HG03354 (cell line): ENCODE data around the gene SLC25A45.
"Not testable (repeated sequence)": the region's sequence is repeated elsewhere in the genome, so short reads cannot be mapped to it uniquely, and the experiment has no call there.

Experiments used
- ATAC-seq: cut with Tn5 transposase; IDR thresholded peaks from one replicate; pipeline ENCODE4 v1.9.1; 2021; ENCODE audit warnings: mild to moderate bottlenecking; ENCODE audit not compliant: unreplicated experiment, poor library complexity, severe bottlenecking

The SLC25A45 gene

GRCh38 chr11:65421794-65422632 lies 39.6 kb upstream of the SLC25A45 start:
- ATAC-seq = peak; percentile 23

DNA sequence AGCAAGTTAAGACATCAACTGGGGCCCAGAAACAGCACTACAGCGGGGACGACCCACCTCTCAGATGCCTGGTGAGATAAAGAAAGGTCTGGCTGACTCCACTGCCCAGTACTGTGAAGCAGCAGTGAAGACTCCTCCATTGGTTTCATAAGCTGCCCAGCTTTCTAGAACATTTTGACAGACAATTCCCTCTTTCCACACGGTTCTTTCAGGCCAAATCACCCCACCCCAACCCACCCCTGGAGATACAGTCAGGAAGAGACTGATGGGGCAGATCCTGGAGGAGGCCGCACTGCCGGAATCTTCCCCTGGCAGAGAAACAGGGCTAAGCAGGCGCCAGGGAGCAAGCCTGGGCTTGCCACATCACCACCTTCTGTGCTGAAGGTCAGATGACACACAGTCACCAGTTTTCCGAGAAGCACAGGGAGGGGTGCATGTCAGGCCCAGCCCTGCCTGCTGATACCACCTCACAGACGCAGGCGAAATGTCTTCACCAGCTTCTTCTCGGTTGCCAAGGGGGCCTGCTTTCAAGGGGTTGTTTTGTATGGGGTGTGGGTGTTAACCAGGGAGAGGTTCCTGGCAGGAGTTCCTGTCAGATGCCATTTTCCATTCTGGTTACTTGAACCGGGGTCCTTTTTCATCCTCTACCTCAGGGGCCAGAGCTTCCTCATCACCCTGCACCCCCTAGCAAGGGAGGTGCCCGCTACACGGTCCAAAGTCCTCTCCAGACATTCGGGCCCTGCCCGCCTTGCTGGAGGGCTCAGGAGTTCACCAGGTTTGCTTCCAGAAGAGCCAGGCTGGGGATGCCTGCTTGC lies 38.7 kb upstream of the SLC25A45 start:
- no peak for ATAC-seq

- ATAC-seq = no peak
Observed at GRCh38 chr11:65420506-65420905, 38.1 kb upstream of the SLC25A45 start.

DNA sequence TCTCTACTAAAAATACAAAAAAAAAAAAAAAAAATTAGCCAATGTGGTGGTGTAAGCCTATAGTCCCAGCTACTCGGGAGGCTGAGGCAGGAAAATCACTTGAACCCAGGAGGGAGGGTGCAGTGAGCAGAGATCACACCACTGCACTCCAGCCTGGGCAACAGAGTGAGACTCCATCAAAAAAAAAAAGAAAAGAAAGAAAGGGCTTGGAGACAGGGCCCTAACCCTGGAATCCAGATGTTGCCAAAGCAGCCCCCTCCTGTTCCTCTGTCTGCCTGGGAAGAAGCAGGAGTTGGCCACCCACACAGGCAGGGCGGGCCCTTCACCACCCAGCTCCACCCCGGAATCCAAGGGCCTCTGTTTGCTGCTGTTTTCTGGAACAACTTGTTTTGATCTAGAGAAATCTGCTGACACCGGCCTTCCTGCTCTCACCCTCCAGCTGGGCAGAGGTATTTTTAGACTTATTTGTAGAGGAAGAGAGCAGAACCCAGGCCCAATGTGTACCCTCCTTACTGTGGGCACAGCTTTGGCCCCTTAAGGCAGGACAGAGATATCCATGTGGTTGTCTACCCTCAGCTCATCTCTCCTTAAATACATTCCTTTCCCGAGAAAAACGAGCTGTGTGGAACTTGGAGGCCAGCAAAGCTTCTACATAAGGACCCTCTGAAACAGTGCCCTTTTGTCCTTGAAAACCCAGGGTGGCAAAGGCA lies 37.5 kb upstream of the SLC25A45 start:
- no peak for ATAC-seq

- ATAC-seq = no peak
Observed at GRCh38 chr11:65419460-65419771, 37.0 kb upstream of the SLC25A45 start.

GRCh38 chr11:65418681-65419459 lies 36.4 kb upstream of the SLC25A45 start:
- peak; percentile 44 for ATAC-seq

DNA sequence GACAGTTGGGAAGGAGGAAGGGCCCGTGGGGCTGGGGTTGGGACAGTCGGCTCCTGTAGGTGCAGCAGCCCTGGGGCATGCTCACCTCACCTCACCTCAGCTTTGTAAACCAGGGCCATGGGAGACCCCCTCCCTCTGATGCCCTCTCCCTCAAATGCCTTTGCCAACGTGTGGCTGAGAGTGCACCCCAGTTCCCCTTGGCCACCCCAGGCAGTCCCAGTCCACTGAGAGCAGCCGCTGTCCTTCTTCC lies 35.9 kb upstream of the SLC25A45 start:
- no peak for ATAC-seq

DNA sequence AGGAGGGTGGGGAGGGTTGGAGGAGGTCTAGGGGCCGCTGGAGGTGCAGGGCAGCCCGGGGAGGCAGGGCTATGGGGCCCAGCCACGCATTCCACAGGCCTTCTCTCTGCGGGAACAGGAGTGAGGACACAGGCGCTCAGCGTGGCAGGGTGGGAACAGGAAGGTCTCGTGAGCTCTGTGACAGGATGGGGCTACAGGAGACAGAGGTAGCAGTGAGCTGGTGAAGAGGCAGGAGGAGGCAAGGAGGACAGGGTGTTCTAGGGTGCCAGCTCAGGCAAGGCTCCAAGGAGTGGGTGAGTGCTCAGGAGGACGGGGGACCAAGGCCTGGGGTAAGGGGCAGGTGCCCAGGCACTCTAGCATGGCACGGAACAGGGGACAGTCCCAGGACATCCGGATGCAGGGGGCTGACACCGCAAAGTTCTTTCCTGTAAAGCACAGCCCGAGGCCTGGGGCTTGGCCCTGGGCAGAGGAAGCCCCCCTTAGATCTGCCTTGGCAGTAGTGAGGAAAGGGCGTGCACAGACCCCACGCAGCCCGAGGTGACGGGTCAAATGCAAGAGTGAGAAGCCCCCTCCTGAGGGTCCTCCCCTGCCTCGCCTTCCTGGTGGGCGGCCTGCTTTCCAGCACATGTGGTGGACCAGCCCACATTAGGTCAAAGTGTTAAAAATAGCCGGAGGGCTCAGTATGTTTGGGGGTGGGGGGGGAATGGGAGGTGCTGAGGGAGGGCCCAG lies 35.4 kb upstream of the SLC25A45 start:
- no peak for ATAC-seq

DNA sequence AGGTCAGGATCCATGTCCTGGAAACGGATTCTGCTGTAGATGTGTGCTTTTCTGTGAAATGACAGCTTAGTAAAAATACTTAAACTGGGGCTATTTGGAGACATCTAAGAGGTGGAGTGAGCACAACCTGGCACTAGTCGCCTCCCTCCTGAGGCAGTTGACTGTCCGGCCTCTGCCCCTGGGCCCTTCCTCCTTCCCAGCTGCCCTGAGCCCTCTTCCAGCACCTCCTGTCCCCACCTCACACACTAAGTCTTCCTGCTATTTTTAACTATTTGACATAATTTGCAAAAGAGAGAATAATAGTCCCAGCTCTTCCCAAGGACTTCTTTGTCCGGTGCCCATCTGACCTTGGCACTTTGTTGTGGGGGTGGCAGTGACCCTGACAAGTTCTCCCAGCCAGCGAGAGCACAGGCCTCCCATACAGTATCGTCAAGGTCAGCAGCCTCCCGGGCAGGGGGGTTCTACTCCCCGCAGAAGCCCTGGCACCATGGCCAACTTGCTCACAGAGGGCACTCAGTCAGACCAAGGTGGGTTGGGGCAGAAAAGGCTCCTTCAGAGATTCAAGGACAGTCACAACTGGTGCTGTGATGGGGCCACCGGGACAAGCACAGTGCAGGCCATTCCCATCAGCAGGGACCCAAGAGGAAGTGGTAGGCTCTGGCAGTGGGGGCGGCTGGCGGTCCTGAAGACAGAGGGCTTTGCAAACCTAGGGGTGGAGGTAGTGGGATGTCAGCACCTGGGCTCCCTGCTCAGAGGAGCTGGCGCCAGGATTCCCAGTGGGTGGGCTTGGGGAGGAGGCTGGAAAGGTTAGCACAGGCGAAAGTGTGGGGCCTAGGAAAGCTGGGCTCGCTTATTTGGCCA lies 34.6 kb upstream of the SLC25A45 start:
- ATAC-seq = no peak

DNA sequence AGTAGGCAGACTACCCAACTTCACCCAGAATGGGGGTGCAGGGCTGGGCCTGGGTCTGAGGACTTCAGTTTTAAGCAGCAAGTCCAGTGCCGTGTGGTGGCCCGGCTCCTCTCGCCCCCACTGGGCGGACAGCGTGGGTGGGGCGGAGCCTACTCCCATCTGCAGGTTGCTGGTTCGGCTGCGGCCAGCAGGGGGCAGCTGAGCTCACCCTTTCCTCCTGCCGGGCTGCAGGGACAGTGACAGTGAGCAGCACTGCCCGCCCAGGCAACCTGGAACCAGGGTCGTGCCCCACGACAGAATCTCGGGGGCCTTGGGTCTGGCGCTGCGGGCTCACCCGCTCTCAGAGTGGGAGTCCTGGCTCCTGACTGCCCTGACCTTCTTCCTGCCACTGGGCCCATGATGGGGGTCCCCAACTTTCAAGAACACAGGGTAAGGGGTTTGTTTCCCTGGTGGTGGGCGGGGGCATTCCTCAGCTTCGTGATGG lies 33.9 kb upstream of the SLC25A45 start:
- ATAC-seq = peak; percentile 32

- ATAC-seq = no peak
Observed at GRCh38 chr11:65415499-65416340, 33.3 kb upstream of the SLC25A45 start.

DNA sequence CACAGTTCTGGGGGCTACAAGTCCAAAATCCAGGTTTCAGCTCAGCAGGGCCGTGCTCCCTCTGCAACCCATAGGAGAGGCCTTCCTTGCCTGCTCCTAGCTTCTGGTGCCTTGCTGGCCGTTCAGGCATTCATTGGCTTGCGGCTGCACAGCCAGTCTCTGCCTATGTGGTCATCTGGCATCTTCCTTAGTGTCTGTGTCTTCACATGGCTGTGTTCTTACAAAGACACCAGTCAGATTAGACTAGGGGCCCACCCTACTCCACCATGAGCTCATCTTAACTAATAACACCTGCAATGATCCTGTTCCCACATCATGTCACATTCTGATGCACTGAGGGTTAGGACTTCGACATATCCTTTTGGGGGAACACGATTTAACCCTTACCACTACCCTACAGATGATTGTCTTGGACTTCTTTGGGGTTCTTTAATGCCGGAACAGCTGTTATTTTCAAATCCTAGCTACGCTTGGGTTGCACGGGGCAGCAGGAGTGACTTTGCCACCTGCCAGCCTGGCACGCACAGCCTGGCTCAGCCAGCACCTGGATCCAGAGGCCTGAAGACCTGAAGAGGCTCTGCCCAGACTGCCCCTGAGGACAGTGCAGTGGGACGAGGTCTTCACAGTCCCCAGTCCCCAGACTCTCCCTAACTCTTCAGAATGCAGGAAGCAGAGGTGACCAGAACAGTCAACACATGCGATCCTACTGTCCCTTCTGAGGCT lies 32.5 kb upstream of the SLC25A45 start:
- no peak for ATAC-seq

- ATAC-seq = not testable (repeated sequence)
Observed at GRCh38 chr11:65413077-65413664, 30.7 kb upstream of the SLC25A45 start.

DNA sequence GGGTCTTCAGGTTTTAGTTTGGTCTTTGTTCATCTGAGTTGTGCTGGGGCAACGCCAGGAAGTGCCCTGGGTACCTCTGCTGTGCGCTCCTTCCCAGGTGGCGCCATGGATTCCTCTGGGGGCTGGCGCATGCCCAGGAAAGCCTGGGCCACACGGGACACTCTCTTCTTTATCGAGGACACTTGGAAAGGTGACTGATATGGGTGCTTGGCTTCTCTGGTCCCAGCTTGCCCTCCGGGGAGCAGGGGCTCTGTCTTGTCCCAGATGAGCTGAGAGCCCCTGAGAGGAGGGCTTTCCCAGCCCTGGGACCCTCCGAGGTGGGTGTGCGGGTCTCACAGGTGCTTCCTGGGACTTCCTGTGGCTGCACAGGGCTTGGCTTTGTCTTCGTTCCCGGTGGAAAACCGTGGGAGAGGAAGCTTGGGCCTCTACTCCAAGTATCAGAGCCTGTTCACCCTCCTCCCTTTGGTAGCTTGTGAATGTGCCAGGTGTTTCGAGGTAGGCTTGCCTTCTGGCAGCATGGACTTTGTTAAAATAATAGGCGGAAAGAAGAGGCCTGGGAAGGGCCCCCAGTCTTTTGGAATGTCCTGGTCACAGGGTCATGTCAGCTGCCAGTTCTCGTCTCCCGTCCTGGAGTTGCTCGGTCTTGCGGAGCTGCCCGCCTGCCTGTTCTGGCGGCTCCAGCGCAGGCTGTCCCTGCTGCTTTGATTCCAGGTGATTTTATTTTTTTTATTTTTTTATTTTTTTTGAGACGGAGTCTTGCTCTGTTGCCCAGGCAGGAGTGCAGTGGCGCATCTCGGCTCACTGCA lies 30.0 kb upstream of the SLC25A45 start:
- ATAC-seq = no peak

DNA sequence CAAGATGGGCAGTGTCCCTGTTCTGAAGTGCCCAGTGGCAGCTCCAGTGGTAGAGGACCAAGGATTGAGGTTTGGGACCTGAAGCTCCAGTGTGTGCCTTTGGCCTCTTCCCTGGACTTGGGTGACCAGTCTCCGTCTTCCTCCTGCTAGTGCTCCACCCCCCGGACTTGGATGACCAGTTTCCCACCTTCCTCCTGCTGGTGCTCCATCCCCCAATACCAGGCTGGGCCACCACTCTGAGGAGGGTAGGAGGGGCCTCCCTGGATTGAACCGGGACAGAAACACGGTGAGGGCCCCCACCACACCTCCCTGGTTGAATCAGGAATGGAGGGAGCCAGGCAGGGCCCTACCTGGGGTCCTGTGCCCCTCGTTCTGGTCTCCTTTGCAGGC lies 29.2 kb upstream of the SLC25A45 start:
- ATAC-seq = no peak
